Left lung (tissue), 10 donors: ENCODE measurements around the gene CDKN2B. TPM values are rescaled to one million over a fixed set of nuclear protein-coding genes. Genes with fewer than 3 reads are reported as not detected.

Experiments
- ATAC-seq: fragments of 200-7000 bp; cut with Tn5 transposase; one replicate; pipeline ENCODE4 v1.9.1; 2020; ENCODE audit warnings: moderate library complexity
- DNase-seq, 4 donors: peaks; one replicate each; pipeline ENCODE4 v3.0.0-alpha.2; 2013 to 2020
- H3K27ac ChIP-seq, 2 donors: fragments of 200-600 bp; sonication (generic) in 1 of 2; one replicate each; pipeline versions ENCODE4 v1.5.0 to v1.8.0; 2020 to 2021
- H3K27me3 ChIP-seq, 2 donors: fragments of 200-600 bp; sonication (generic) in 1 of 2; one replicate each; pipeline versions ENCODE4 v1.5.0 to v1.8.0; 2020 to 2021
- H3K36me3 ChIP-seq, 2 donors: fragments of 200-600 bp; sonication (generic) in 1 of 2; one replicate each; pipeline versions ENCODE4 v1.5.0 to v1.8.0; 2020 to 2021
- H3K4me1 ChIP-seq, 2 donors: fragments of 200-600 bp; one replicate each; pipeline ENCODE4 v1.8.0; 2021
- H3K4me3 ChIP-seq, 2 donors: fragments of 200-600 bp; sonication (generic) in 1 of 2; one replicate each; pipeline versions ENCODE4 v1.5.0 to v1.8.0; 2020 to 2021; ENCODE audit warnings: mild to moderate bottlenecking in 1 of 2
- H3K9me3 ChIP-seq, 2 donors: fragments of 200-600 bp; sonication (generic) in 1 of 2; one replicate each; pipeline versions ENCODE4 v1.5.0 to v1.8.0; 2020 to 2021
- CTCF ChIP-seq, 2 donors: fragments of 200-600 bp; sonication (generic) in 1 of 2; IDR thresholded peaks; one replicate each; pipeline versions ENCODE4 v1.5.0 to v1.8.0; 2021; ENCODE audit warnings: antibody characterized with exemption in 2 of 2
- intact Hi-C, 2 donors: fragments of 100-400 bp; cut with DNase I; formaldehyde crosslinking; loops; one replicate each; pipeline versions ENCODE4 v1.11.2 to v1.14.2; 2022
- polyA plus RNA-seq, 6 donors: library from polyadenylated mRNA; unstranded; fragments of 120-200 nt; gene quantifications; one replicate each; pipeline ENCODE4 v1.2.1, GENCODE V29; 2013; ENCODE audit not compliant: insufficient read length in 6 of 6
- total RNA-seq, 2 donors: library from RNA; stranded (reverse); fragmentation: NEBNext Ultra II Directional; extraction: Animal tissue kit (Norgen Biotek cat#: 25700); gene quantifications; one replicate each; pipeline ENCODE4 v1.2.1, GENCODE V29; 2021
- donor health status: DM: no; HTN: yes; CAD: no.
- donor health status: DM: no; HTN: no; CAD: no.

CDKN2B gene
- total and polyA plus RNA-seq, 8 donors, result 0.06 to 75.6 (median 0.14) TPM; not detected in 1

DNA sequence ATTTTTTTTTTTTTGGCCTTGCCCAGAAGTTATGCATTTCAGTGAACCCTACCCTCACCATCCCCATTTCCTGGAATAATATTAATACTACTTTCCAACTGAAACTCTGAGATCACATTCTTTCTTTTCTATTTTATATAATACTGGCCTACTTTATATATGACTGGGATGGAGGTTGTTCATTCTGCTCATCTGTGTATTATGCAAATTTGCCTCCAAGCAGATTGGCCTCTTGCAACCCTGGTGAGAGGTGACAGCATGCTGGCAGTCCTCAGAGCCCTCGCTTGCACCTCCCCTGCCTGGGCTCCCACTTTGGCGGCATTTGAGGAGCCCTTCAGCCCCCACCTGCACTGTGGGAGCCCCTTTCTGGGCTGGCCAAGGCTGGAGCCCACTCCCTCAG, 50.3 kb downstream of the CDKN2B start:
- peaks cover 15 to 47% of the 10 kb centered on the region in 2 donors for H3K27me3 ChIP-seq
- ATAC-seq, result no peak
- H3K9me3 ChIP-seq, result no peaks in the 10 kb centered on the region
- no peaks in the 10 kb centered on the region for H3K4me1 ChIP-seq
- intact Hi-C loops, result no loop called here
- no peaks in the 10 kb centered on the region for H3K36me3 ChIP-seq
- H3K27ac ChIP-seq, result no peak overlapping the region
- no peak for DNase-seq
- no peak for TF ChIP-seq CTCF (IDR thresholded peaks at IDR 0.05)
- no peak overlapping the region for H3K4me3 ChIP-seq

Other genes with a start within 250 kb of the CDKN2B start
- gene MTAP, start 206.7 kb downstream of the CDKN2B start, total RNA-seq, result 10 to 100 TPM; 35.6 to 44.6 TPM
- gene MTAP, start 206.7 kb downstream of the CDKN2B start, polyA plus RNA-seq, result 10 to 100 TPM; 34.0 to 44.0 (median 36.7) TPM
- 1 to 10 TPM; 1.2 to 1.6 TPM for gene CDKN2A, start 14.9 kb downstream of the CDKN2B start, total RNA-seq
- under 1 TPM in 2 of 6 donors, not detected in 4; 0.30 to 0.35 TPM for gene CDKN2A, start 14.9 kb downstream of the CDKN2B start, polyA plus RNA-seq
- 1 to 10 TPM in 1 of 2 donors, under 1 TPM in 1; 0.58 to 1.6 TPM for gene CDKN2B-AS1, start 14.5 kb downstream of the CDKN2B start, total RNA-seq
- gene CDKN2B-AS1, start 14.5 kb downstream of the CDKN2B start, polyA plus RNA-seq, result under 1 TPM; 0.18 to 0.41 (median 0.28) TPM